ENCODE results near the gene CLPTM1L.

DNA sequence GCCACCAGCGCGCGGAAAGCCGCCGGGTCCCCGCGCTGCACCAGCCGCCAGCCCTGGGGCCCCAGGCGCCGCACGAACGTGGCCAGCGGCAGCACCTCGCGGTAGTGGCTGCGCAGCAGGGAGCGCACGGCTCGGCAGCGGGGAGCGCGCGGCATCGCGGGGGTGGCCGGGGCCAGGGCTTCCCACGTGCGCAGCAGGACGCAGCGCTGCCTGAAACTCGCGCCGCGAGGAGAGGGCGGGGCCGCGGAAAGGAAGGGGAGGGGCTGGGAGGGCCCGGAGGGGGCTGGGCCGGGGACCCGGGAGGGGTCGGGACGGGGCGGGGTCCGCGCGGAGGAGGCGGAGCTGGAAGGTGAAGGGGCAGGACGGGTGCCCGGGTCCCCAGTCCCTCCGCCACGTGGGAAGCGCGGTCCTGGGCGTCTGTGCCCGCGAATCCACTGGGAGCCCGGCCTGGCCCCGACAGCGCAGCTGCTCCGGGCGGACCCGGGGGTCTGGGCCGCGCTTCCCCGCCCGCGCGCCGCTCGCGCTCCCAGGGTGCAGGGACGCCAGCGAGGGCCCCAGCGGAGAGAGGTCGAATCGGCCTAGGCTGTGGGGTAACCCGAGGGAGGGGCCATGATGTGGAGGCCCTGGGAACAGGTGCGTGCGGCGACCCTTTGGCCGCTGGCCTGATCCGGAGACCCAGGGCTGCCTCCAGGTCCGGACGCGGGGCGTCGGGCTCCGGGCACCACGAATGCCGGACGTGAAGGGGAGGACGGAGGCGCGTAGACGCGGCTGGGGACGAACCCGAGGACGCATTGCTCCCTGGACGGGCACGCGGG, 49.9 kb downstream of the CLPTM1L start, which contains the start of gene TERT:
- TF ChIP-seq POLR2AphosphoS5 (IDR thresholded peaks at IDR 0.05; ENCODE audit: borderline replicate concordance, low read depth, low read length), result no peak
- TF ChIP-seq EZH2 (IDR thresholded peaks at IDR 0.05), result no peak
